ENCODE data around the gene ASAP2. TPM values are rescaled to one million over a fixed set of nuclear protein-coding genes. Genes with fewer than 3 reads are reported as not detected.
A peak's percentile ranks its signal among the peaks of the same experiment; 100 is the strongest.

The ASAP2 gene
- polyA plus RNA-seq, 3 donors, result 0.08 to 1.1 (median 0.20) TPM

- 76% methylated on average over 2 of the region's 6 CpGs for WGBS (ENCODE audit: insufficient coverage)
- Histone ChIP-seq H3K36me3 (replicated peaks in 1 of 2; ENCODE audit: control insufficient read depth in 1 of 2, insufficient read depth in 2 of 2, low read length in 2 of 2) (no peaks in the 10 kb centered on the region), H2AFZ (ENCODE audit: insufficient read depth, low read depth, low read length, poor library complexity, severe bottlenecking) (peak overlapping the region; percentile 81), H3K9me3 (replicated peaks in 1 of 2; ENCODE audit: control insufficient read depth in 1 of 2, insufficient read depth in 1 of 2, low read length in 2 of 2) (no peaks in the 10 kb centered on the region), H3K9ac (ENCODE audit: insufficient read depth, low read length, poor library complexity, severe bottlenecking) (no peak overlapping the region), H3K27ac (ENCODE audit: low read depth in 1 of 2, low read length in 2 of 2) (peak overlapping the region; percentile 44 to 70), H3K4me3 (replicated peaks in 1 of 3; ENCODE audit: low read depth in 2 of 3, low read length in 3 of 3) (no peak overlapping the region), H3K27me3 (ENCODE audit: control insufficient read depth in 2 of 2, insufficient read depth in 2 of 2, low read length in 2 of 2) (no peaks in the 10 kb centered on the region), H3K79me2 (ENCODE audit: insufficient read depth, low read length) (no peaks in the 10 kb centered on the region), H3K4me2 (replicated peaks; ENCODE audit: extremely low read depth, low read length, poor library complexity, severe bottlenecking) (no peak overlapping the region), H4K20me1 (ENCODE audit: insufficient read depth, low read length) (no peaks in the 10 kb centered on the region), H3K4me1 (ENCODE audit: control insufficient read depth in 1 of 2, insufficient read depth in 2 of 2, low read length in 2 of 2) (peaks cover 21 to 22% of the 10 kb centered on the region in 2 donors)
- peak; percentile 67 to 86 (median 73) for DNase-seq
- Mint-ChIP-seq H3K9me3 (peaks cover 0 to 2% (median 0%) of the 10 kb centered on the region in 7 donors), H3K27me3 (ENCODE audit: low read depth in 3 of 3) (peaks cover 0 to 3% (median 1%) of the 10 kb centered on the region in 3 donors), H3K27ac (peak overlapping the region; percentile 72 to 96 (median 94)), H3K36me3 (peaks cover 8 to 17% of the 10 kb centered on the region in 2 donors), H3K4me1 (peaks cover 29% of the 10 kb centered on the region), H3K4me3 (no peak overlapping the region)
- no peak for TF ChIP-seq CTCF (IDR thresholded peaks at IDR 0.05)
- intact Hi-C loops (cut with micrococcal nuclease), result loop anchor here (10.0 kb wide), 1 partner anchor 191 kb away; no protein-coding TSS in a partner anchor
Measured at GRCh38 chr2:9335322-9335832, 128.8 kb downstream of the ASAP2 start.

- no peaks in the 10 kb centered on the region for H3K79me2 ChIP-seq (ENCODE audit: insufficient read depth, low read length)
- H4K20me1 ChIP-seq (ENCODE audit: insufficient read depth, low read length), result no peaks in the 10 kb centered on the region
- no peak overlapping the region for H3K9ac ChIP-seq (ENCODE audit: insufficient read depth, low read length, poor library complexity, severe bottlenecking)
- H3K9me3 ChIP-seq (replicated peaks in 1 of 2; ENCODE audit: control insufficient read depth in 1 of 2, insufficient read depth in 1 of 2, low read length in 2 of 2), result no peaks in the 10 kb centered on the region
- H3K36me3 ChIP-seq (replicated peaks in 1 of 2; ENCODE audit: control insufficient read depth in 1 of 2, insufficient read depth in 2 of 2, low read length in 2 of 2), result no peaks in the 10 kb centered on the region
- peaks cover 8 to 17% of the 10 kb centered on the region in 2 donors for H3K36me3 Mint-ChIP-seq
- TF ChIP-seq CTCF (IDR thresholded peaks at IDR 0.05), result no peak
- no peak overlapping the region for H3K4me3 ChIP-seq (replicated peaks in 1 of 3; ENCODE audit: low read depth in 2 of 3, low read length in 3 of 3)
- peak overlapping the region; percentile 77 to 91 (median 83) for H3K27ac Mint-ChIP-seq
- intact Hi-C loops (cut with micrococcal nuclease), result loop anchor here (10.0 kb wide), 1 partner anchor 191 kb away; no protein-coding TSS in a partner anchor
- DNase-seq, result peak; percentile 62 to 77 (median 75)
- H3K4me1 ChIP-seq (ENCODE audit: control insufficient read depth in 1 of 2, insufficient read depth in 2 of 2, low read length in 2 of 2), result peaks cover 13 to 14% of the 10 kb centered on the region in 2 donors
- peak overlapping the region; percentile 19 to 70 for H3K27ac ChIP-seq (ENCODE audit: low read depth in 1 of 2, low read length in 2 of 2)
- no peak overlapping the region for H3K4me3 Mint-ChIP-seq
- no CpG with 5 or more reads among the region's 2 CpGs for WGBS (ENCODE audit: insufficient coverage)
- H3K4me1 Mint-ChIP-seq, result peaks cover 21% of the 10 kb centered on the region
- H2AFZ ChIP-seq (ENCODE audit: insufficient read depth, low read depth, low read length, poor library complexity, severe bottlenecking), result peak overlapping the region; percentile 30
- no peak overlapping the region for H3K4me2 ChIP-seq (replicated peaks; ENCODE audit: extremely low read depth, low read length, poor library complexity, severe bottlenecking)
- no peaks in the 10 kb centered on the region for H3K27me3 ChIP-seq (ENCODE audit: control insufficient read depth in 2 of 2, insufficient read depth in 2 of 2, low read length in 2 of 2)
- H3K27me3 Mint-ChIP-seq (ENCODE audit: low read depth in 3 of 3), result peaks cover 0 to 3% (median 1%) of the 10 kb centered on the region in 3 donors
- peaks cover 0 to 2% (median 0%) of the 10 kb centered on the region in 7 donors for H3K9me3 Mint-ChIP-seq
Measured at GRCh38 chr2:9336241-9336575, 129.6 kb downstream of the ASAP2 start.

Data from CD14-positive monocyte (primary cell).